Measurements from ENCODE around the gene SMIM5.

SMIM5 gene

GRCh38 chr17:75643643-75644017 is 10.4 kb downstream of the SMIM5 start:
- Histone ChIP-seq H3K27me3 (no peaks in the 10 kb centered on the region), H3K4me3 (no peak overlapping the region), H3K9me3 (no peaks in the 10 kb centered on the region), H3K36me3 (peaks cover 0 to 54% (median 18%) of the 10 kb centered on the region in 3 donors), H3K4me1 (peaks cover 0 to 5% (median 0%) of the 10 kb centered on the region in 4 donors), H3K27ac (no peak overlapping the region)
- no peak for DNase-seq
- intact Hi-C loops (cut with DNase I; ENCODE audit: low total_unique reads), result no loop called here
- no peak for TF ChIP-seq CTCF (IDR thresholded peaks at IDR 0.05)

GRCh38 chr17:75645501-75645888 is 12.3 kb downstream of the SMIM5 start:
- H3K4me3 ChIP-seq, result no peak overlapping the region

GRCh38 chr17:75645889-75646637 is 12.8 kb downstream of the SMIM5 start:
- peaks cover 0 to 5% (median 0%) of the 10 kb centered on the region in 4 donors for H3K4me1 ChIP-seq
- no peak for TF ChIP-seq CTCF (IDR thresholded peaks at IDR 0.05)
- peaks cover 22 to 54% (median 32%) of the 10 kb centered on the region in 3 donors for H3K36me3 ChIP-seq
- intact Hi-C loops (cut with DNase I; ENCODE audit: low total_unique reads), result no loop called here
- peak in 1 of 2 donors; percentile 44 for DNase-seq
- H3K9me3 ChIP-seq, result no peaks in the 10 kb centered on the region
- no peak overlapping the region for H3K4me3 ChIP-seq
- H3K27me3 ChIP-seq, result no peaks in the 10 kb centered on the region
- no peak overlapping the region for H3K27ac ChIP-seq

More at GRCh38 chr17:75645501-75645888, 12.3 kb downstream of the SMIM5 start:
- TF ChIP-seq CTCF (IDR thresholded peaks at IDR 0.05), result no peak
- DNase-seq, result no peak
- intact Hi-C loops (cut with DNase I; ENCODE audit: low total_unique reads), result no loop called here
- Histone ChIP-seq H3K9me3 (no peaks in the 10 kb centered on the region), H3K27me3 (no peaks in the 10 kb centered on the region), H3K36me3 (peaks cover 16 to 54% (median 26%) of the 10 kb centered on the region in 3 donors), H3K4me1 (peaks cover 0 to 5% (median 0%) of the 10 kb centered on the region in 4 donors), H3K27ac (no peak overlapping the region)

- TF ChIP-seq CTCF (IDR thresholded peaks at IDR 0.05), result no peak
- H3K36me3 ChIP-seq, result peaks cover 26 to 54% (median 37%) of the 10 kb centered on the region in 3 donors
- intact Hi-C loops (cut with DNase I; ENCODE audit: low total_unique reads), result no loop called here
These were observed 13.4 kb downstream of the SMIM5 start for GRCh38 chr17:75646638-75646992.

GRCh38 chr17:75647061-75647460 is 13.8 kb downstream of the SMIM5 start:
- TF ChIP-seq CTCF (IDR thresholded peaks at IDR 0.05), result no peak
- peaks cover 0 to 5% (median 0%) of the 10 kb centered on the region in 4 donors for H3K4me1 ChIP-seq
- intact Hi-C loops (cut with DNase I; ENCODE audit: low total_unique reads), result no loop called here
- H3K27ac ChIP-seq, result no peak overlapping the region
- H3K36me3 ChIP-seq, result peaks cover 28 to 56% (median 42%) of the 10 kb centered on the region in 3 donors
- DNase-seq, result no peak
- H3K9me3 ChIP-seq, result no peaks in the 10 kb centered on the region
- H3K4me3 ChIP-seq, result no peak overlapping the region
- no peaks in the 10 kb centered on the region for H3K27me3 ChIP-seq

More at GRCh38 chr17:75646638-75646992, 13.4 kb downstream of the SMIM5 start:
- Histone ChIP-seq H3K27ac (no peak overlapping the region), H3K4me1 (peaks cover 0 to 5% (median 0%) of the 10 kb centered on the region in 4 donors), H3K9me3 (no peaks in the 10 kb centered on the region), H3K4me3 (no peak overlapping the region), H3K27me3 (no peaks in the 10 kb centered on the region)
- no peak for DNase-seq
